IMR-90 (cell line): ENCODE data around the gene EFHD2. TPM values are rescaled to one million over a fixed set of nuclear protein-coding genes. Genes with fewer than 3 reads are reported as not detected.

Experiments used
- ATAC-seq: fragments of 200-7000 bp; cut with Tn5 transposase; 2 replicates; pipeline ENCODE4 v1.9.1; 2020; ENCODE audit warnings: low read depth, mild to moderate bottlenecking, moderate library complexity
- BruUV-seq: library from RNA; stranded (reverse); fragments of 400-500 nt; replicated peaks from 2 replicates; lab custom pipeline; 2021; lab: Mats Ljungman, UMichigan
- CTCF ChIA-PET: fragments of 300-600 bp; formaldehyde crosslinking; extraction: SDS; loops from one replicate; lab custom pipeline; 2021; ENCODE audit warnings: antibody characterized with exemption; lab: Yijun Ruan, JAX
- POLR2A ChIA-PET: fragments of 300-600 bp; sonication (Branson Sonifier 250); formaldehyde crosslinking; loops from one replicate; lab custom pipeline; 2022; ENCODE audit warnings: antibody characterized with exemption; ENCODE audit not compliant: unreplicated experiment; lab: Charles Lee
- DNase-seq: peaks from one replicate; pipeline ENCODE4 v3.0.0; 2013
- H2AFZ ChIP-seq: replicated peaks from 2 replicates; pipeline ENCODE3; 2013; ENCODE audit warnings: low read length, mild to moderate bottlenecking; ENCODE audit not compliant: poor library complexity
- H2AK5ac ChIP-seq: 2 replicates; pipeline ENCODE4 v1.6.1; 2013; ENCODE audit warnings: low read depth, low read length, inconsistent platforms
- H2AK9ac ChIP-seq: replicated peaks from 2 replicates; pipeline ENCODE3; 2013; ENCODE audit warnings: mild to moderate bottlenecking, low read depth, low read length, moderate library complexity; ENCODE audit not compliant: poor library complexity
- H2BK120ac ChIP-seq: 2 replicates; pipeline ENCODE4 v1.6.1; 2013; ENCODE audit warnings: low read depth, low read length, inconsistent platforms
- H2BK15ac ChIP-seq: 3 replicates; pipeline ENCODE4 v1.6.1; 2013; ENCODE audit warnings: low read depth, low read length, inconsistent platforms
- H2BK20ac ChIP-seq: 2 replicates; pipeline ENCODE4 v1.6.1; 2013; ENCODE audit warnings: low read depth, mild to moderate bottlenecking, inconsistent platforms, low read length, moderate library complexity
- H2BK5ac ChIP-seq: 2 replicates; pipeline ENCODE4 v1.6.1; 2013; ENCODE audit warnings: mild to moderate bottlenecking, low read depth, low read length, inconsistent platforms; ENCODE audit not compliant: poor library complexity, severe bottlenecking
- H3K14ac ChIP-seq: replicated peaks from 2 replicates; pipeline ENCODE4 v1.6.1; 2013; ENCODE audit warnings: low read depth, low read length, inconsistent platforms
- H3K18ac ChIP-seq: 2 replicates; pipeline ENCODE4 v1.6.1; 2013; ENCODE audit warnings: low read depth, low read length, control low read depth
- H3K23ac ChIP-seq: 2 replicates; pipeline ENCODE4 v1.6.1; 2013; ENCODE audit warnings: low read depth, low read length, inconsistent platforms
- H3K27ac ChIP-seq: 2 replicates; pipeline ENCODE4 v1.5.1; 2013; ENCODE audit warnings: mild to moderate bottlenecking, control low read depth, low read length; ENCODE audit not compliant: insufficient read depth
- H3K27me3 ChIP-seq: 2 replicates; pipeline ENCODE4 v1.6.1; 2013; ENCODE audit warnings: low read length; ENCODE audit not compliant: control insufficient read depth, insufficient read depth
- H3K36me3 ChIP-seq: 2 replicates; pipeline ENCODE4 v1.6.1; 2013; ENCODE audit warnings: low read length, mixed read lengths; ENCODE audit not compliant: control insufficient read depth, insufficient read depth
- H3K4ac ChIP-seq: 2 replicates; pipeline ENCODE4 v1.6.1; 2013; ENCODE audit warnings: low read depth, low read length, inconsistent platforms
- H3K4me1 ChIP-seq: 2 replicates; pipeline ENCODE4 v1.6.1; 2013; ENCODE audit warnings: low read length, mixed read lengths; ENCODE audit not compliant: control insufficient read depth, insufficient read depth
- H3K4me2 ChIP-seq: 2 replicates; pipeline ENCODE4 v1.6.1; 2013; ENCODE audit warnings: low read depth, mild to moderate bottlenecking, control low read depth, low read length, moderate library complexity
- H3K4me3 ChIP-seq: 2 replicates; pipeline ENCODE4 v1.5.1; 2013; ENCODE audit warnings: low read depth, mild to moderate bottlenecking, control low read depth, low read length, moderate library complexity; ENCODE audit not compliant: insufficient read depth
- H3K56ac ChIP-seq: 2 replicates; pipeline ENCODE4 v1.6.1; 2013; ENCODE audit warnings: low read length, inconsistent platforms; ENCODE audit not compliant: insufficient read depth; ENCODE audit errors: extremely low read depth
- H3K79me1 ChIP-seq, 2 experiments: 2 replicates each; pipeline ENCODE4 v1.6.1; 2013; ENCODE audit warnings: low read length in 2 of 2, inconsistent platforms in 1 of 2, low read depth in 1 of 2
- H3K9ac ChIP-seq: 2 replicates; pipeline ENCODE4 v1.6.1; 2013; ENCODE audit warnings: low read depth, low read length, control low read depth
- H3K9me1 ChIP-seq: 2 replicates; pipeline ENCODE4 v1.6.1; 2013; ENCODE audit warnings: low read length, inconsistent platforms; ENCODE audit not compliant: insufficient read depth
- H3K9me3 ChIP-seq: 2 replicates; pipeline ENCODE4 v1.6.1; 2013; ENCODE audit warnings: low read length; ENCODE audit not compliant: control insufficient read depth, insufficient read depth
- H4K20me1 ChIP-seq: 2 replicates; pipeline ENCODE4 v1.6.1; 2013; ENCODE audit warnings: low read length, inconsistent platforms; ENCODE audit not compliant: insufficient read depth
- H4K5ac ChIP-seq: 2 replicates; pipeline ENCODE4 v1.6.1; 2013; ENCODE audit warnings: mild to moderate bottlenecking, low read depth, low read length, control low read depth
- H4K8ac ChIP-seq, 2 experiments: 2 replicates each; pipeline ENCODE4 v1.6.1; 2013; ENCODE audit warnings: low read depth in 2 of 2, low read length in 2 of 2, control low read depth in 1 of 2, inconsistent platforms in 1 of 2
- H4K91ac ChIP-seq: 2 replicates; pipeline ENCODE4 v1.6.1; 2013; ENCODE audit warnings: low read depth, low read length, inconsistent platforms; ENCODE audit not compliant: insufficient read depth
- BHLHE40 ChIP-seq: fragments of 150-350 bp; IDR thresholded peaks from 2 replicates; pipeline ENCODE4 v1.6.1; 2016; ENCODE audit warnings: mild to moderate bottlenecking, low read depth, low read length
- CEBPB ChIP-seq: IDR thresholded peaks from 2 replicates; pipeline ENCODE4 v1.6.1; 2012; ENCODE audit warnings: low read depth, low read length, improper control_type of control experiment
- CHD1 ChIP-seq: IDR thresholded peaks from 2 replicates; pipeline ENCODE4 v1.6.1; 2012; ENCODE audit warnings: low read depth, low read length, improper control_type of control experiment
- ELK1 ChIP-seq: fragments of 150-350 bp; IDR thresholded peaks from 2 replicates; pipeline ENCODE4 v1.6.1; 2016; ENCODE audit warnings: low read depth, mild to moderate bottlenecking, low read length, moderate library complexity, borderline replicate concordance
- MAFK ChIP-seq: IDR thresholded peaks from 2 replicates; pipeline ENCODE4 v1.6.1; 2012; ENCODE audit warnings: low read depth, low read length, improper control_type of control experiment
- MXI1 ChIP-seq: IDR thresholded peaks from 2 replicates; pipeline ENCODE4 v1.6.1; 2012; ENCODE audit warnings: low read depth, mild to moderate bottlenecking, low read length, moderate library complexity, borderline replicate concordance
- POLR2A ChIP-seq: IDR thresholded peaks from 2 replicates; pipeline ENCODE4 v1.6.1; 2012; ENCODE audit warnings: mild to moderate bottlenecking, low read depth, low read length
- RCOR1 ChIP-seq: IDR thresholded peaks from 2 replicates; pipeline ENCODE4 v1.6.1; 2012; ENCODE audit warnings: mild to moderate bottlenecking, low read length, improper control_type of control experiment; ENCODE audit not compliant: insufficient replicate concordance
- RFX5 ChIP-seq: IDR thresholded peaks from 2 replicates; pipeline ENCODE4 v1.8.0; 2012; ENCODE audit warnings: low read depth, mild to moderate bottlenecking, low read length, moderate library complexity
- SMC3 ChIP-seq: fragments of 150-350 bp; IDR thresholded peaks from 2 replicates; pipeline ENCODE4 v1.6.1; 2016; ENCODE audit warnings: low read depth, mild to moderate bottlenecking, antibody characterized with exemption, low read length, moderate library complexity
- USF2 ChIP-seq: fragments of 150-350 bp; IDR thresholded peaks from 2 replicates; pipeline ENCODE4 v1.6.1; 2017; ENCODE audit warnings: mild to moderate bottlenecking, antibody characterized with exemption, low read length, low read depth
- WGBS, 2 experiments: methylation state at CpG; one replicate each; pipeline versions ENCODE4 v1.1.5 to v1.1.7; 2013; ENCODE audit warnings: missing lambda C conversion rate in 2 of 2; ENCODE audit not compliant: insufficient read length in 1 of 2; ENCODE audit errors: extremely low coverage in 2 of 2; 5-methylcytosine and 5-hydroxymethylcytosine counted together
- dilution Hi-C: fragments of 300-500 bp; cut with HindIII; formaldehyde crosslinking; loops from one replicate; pipeline ENCODE4 v1.14.3; 2018; ENCODE audit warnings: low sequenced_read_pairs; ENCODE audit not compliant: unreplicated experiment
- in situ Hi-C: fragments of 300-500 bp; cut with MboI; formaldehyde crosslinking; loops from 3 replicates; pipeline ENCODE4 v1.14.3; 2019; ENCODE audit warnings: low sequenced_read_pairs, inconsistent platforms, mixed read lengths
- intact Hi-C: fragments of 100-400 bp; cut with micrococcal nuclease; formaldehyde crosslinking; loops from 2 replicates; pipeline ENCODE4 v1.10.0; 2022
- polyA plus RNA-seq, 3 experiments: library from polyadenylated mRNA; depleted of rRNA; stranded (reverse); fragments of >200 nt; gene quantifications; 2 replicates each; pipeline ENCODE4 v1.2.3, GENCODE V29; 2012; ENCODE audit warnings: low replicate concordance in 1 of 3
- total RNA-seq: library from RNA; depleted of rRNA; stranded (reverse); fragments of >200 nt; gene quantifications from 2 replicates; pipeline ENCODE4 v1.2.3, GENCODE V29; 2012

EFHD2 gene
- total and polyA plus RNA-seq, 2 of the 4 experiments (the other 2 are of a cell fraction) = 22.6 to 58.9 TPM

GRCh38 chr1:15410223-15410883 lies 665 bp downstream of the EFHD2 start:
- Histone ChIP-seq H2BK20ac (no peak overlapping the region; the same call in 1 of the 2 replicates), H4K5ac (no peak overlapping the region), H3K4ac (peak overlapping the region; percentile 91), H4K8ac (peak overlapping the region in 1 of 2 experiments; percentile 63; a peak in 2 of 4 replicates), H2BK5ac (peak overlapping the region; percentile 51), H3K4me2 (peak overlapping the region; percentile 73), H3K9me1 (peaks cover 15% of the 10 kb centered on the region; the same call in 1 of the 2 replicates), H4K91ac (peak overlapping the region; percentile 66), H2BK15ac (peak overlapping the region; percentile 70; the same call in 1 of the 3 replicates), H2AK9ac (peak overlapping the region; percentile 98), H3K9ac (peak overlapping the region; percentile 67), H2AK5ac (peak overlapping the region; percentile 91), H2AFZ (peak overlapping the region; percentile 97), H4K20me1 (peaks cover 25% of the 10 kb centered on the region), H3K79me1 (peaks cover 13 to 51% of the 10 kb centered on the region in 2 experiments; a peak in 3 of 4 replicates), H3K4me1 (peaks cover 25% of the 10 kb centered on the region), H3K27me3 (no peaks in the 10 kb centered on the region), H3K9me3 (no peaks in the 10 kb centered on the region), H3K4me3 (peak overlapping the region; percentile 99), H3K56ac (peak overlapping the region; percentile 47; the same call in 1 of the 2 replicates), H3K18ac (peak overlapping the region; percentile 0; the same call in 1 of the 2 replicates), H3K23ac (peak overlapping the region; percentile 93), H2BK120ac (no peak overlapping the region), H3K36me3 (peaks cover 4% of the 10 kb centered on the region; the same call in 1 of the 2 replicates), H3K27ac (peak overlapping the region; percentile 54), H3K14ac (peak overlapping the region; percentile 96)
- ATAC-seq = peak; percentile 1; the same call in 1 of the 2 replicates
- dilution Hi-C loops (no loop called here), in situ Hi-C loops (loop anchor here (5.0 kb wide), 1 partner anchor 68 kb away; no protein-coding TSS in a partner anchor), intact Hi-C loops (loop anchor here (2.0 kb wide), 1 partner anchor 22 kb away; no protein-coding TSS in a partner anchor)
- no peak for TF ChIP-seq SMC3
- no peak; the same call in none of the 2 replicates for TF ChIP-seq POLR2A
- TF ChIP-seq MAFK = no peak
- TF ChIP-seq MXI1 = no peak
- no peak; the same call in 1 of the 2 replicates for TF ChIP-seq CHD1
- TF ChIP-seq ELK1 = no peak
- TF ChIP-seq RCOR1 = no peak
- TF ChIP-seq CEBPB = no peak
- TF ChIP-seq BHLHE40 = no peak
- TF ChIP-seq USF2 = no peak
- TF ChIP-seq RFX5 = no peak
- ChIA-PET CTCF (interaction anchor here (0.6 kb wide), 1 partner anchor 126 kb away, joined by 5 read pairs; no protein-coding TSS in a partner anchor), POLR2A (no interaction called here)
- no peak for DNase-seq
- WGBS, 2 experiments = 1% methylated on average over 28 of the region's 53 CpGs; no CpG with 5 or more reads in 1 of the 2 experiments
- no TSS peak for BruUV-seq
